Panc1 (cell line): Measurements from ENCODE around the gene CLEC16A.

ENCODE experiments used
- POLR2AphosphoS5 ChIP-seq: IDR thresholded peaks from 2 replicates; pipeline ENCODE4 v1.6.1; 2012; ENCODE audit warnings: mild to moderate bottlenecking, low read depth, low read length, moderate library complexity
- REST ChIP-seq, 2 experiments: IDR thresholded peaks; 2 replicates each; pipeline ENCODE4 v1.6.1; 2011 to 2012; ENCODE audit warnings: low read depth in 2 of 2, control low read depth in 1 of 2, low read length in 1 of 2, mild to moderate bottlenecking in 1 of 2, moderate library complexity in 1 of 2; ENCODE audit not compliant: insufficient read depth in 1 of 2
- TCF7L2 ChIP-seq: IDR thresholded peaks from 2 replicates; pipeline ENCODE4 v1.6.1; 2011; ENCODE audit warnings: mild to moderate bottlenecking, low read depth, low read length, inconsistent platforms
- TF ChIP-seq, protein P1 (sequence below): fragments of 450-650 bp; IDR thresholded peaks from 2 replicates; pipeline ENCODE4 v1.5.1; 2017; ENCODE audit warnings: mild to moderate bottlenecking

DNA sequence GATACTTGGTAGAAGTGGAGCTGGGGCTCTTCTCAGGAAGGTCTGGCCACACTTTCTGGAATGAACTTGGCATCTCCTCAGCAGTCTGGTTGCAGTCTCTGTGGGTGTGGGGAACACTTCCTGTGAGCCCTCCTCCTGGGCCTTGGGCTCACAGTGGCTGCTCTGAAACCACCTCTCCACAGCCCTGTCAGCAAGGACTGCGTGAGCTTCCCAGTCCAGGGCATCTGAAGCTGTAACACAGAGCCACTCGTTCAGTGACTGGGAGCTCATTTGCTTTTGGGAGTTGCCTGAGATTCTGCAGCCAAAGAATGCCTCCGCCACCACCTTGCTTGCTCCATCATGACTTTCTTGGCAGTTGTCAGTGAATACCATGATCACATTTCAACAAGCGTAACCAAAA lies 60.0 kb downstream of the CLEC16A start:
- TF ChIP-seq, protein P1, sequence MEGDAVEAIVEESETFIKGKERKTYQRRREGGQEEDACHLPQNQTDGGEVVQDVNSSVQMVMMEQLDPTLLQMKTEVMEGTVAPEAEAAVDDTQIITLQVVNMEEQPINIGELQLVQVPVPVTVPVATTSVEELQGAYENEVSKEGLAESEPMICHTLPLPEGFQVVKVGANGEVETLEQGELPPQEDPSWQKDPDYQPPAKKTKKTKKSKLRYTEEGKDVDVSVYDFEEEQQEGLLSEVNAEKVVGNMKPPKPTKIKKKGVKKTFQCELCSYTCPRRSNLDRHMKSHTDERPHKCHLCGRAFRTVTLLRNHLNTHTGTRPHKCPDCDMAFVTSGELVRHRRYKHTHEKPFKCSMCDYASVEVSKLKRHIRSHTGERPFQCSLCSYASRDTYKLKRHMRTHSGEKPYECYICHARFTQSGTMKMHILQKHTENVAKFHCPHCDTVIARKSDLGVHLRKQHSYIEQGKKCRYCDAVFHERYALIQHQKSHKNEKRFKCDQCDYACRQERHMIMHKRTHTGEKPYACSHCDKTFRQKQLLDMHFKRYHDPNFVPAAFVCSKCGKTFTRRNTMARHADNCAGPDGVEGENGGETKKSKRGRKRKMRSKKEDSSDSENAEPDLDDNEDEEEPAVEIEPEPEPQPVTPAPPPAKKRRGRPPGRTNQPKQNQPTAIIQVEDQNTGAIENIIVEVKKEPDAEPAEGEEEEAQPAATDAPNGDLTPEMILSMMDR = no peak
- TF ChIP-seq POLR2AphosphoS5 (no peak), REST (IDR thresholded peaks at IDR 0.05; ENCODE audit: insufficient read depth in 1 of 2, low read depth in 2 of 2, low read length in 1 of 2) (no peak), TCF7L2 (no peak)
